ENCODE results near the gene PCK1. TPM values are rescaled to one million over a fixed set of nuclear protein-coding genes. Genes with fewer than 3 reads are reported as not detected.

PCK1 gene
- total and polyA plus RNA-seq, 2 of the 8 experiments (the other 6 are each of a cell fraction or from before 2014, with no cell fraction given) = not detected

- WGBS, 2 experiments (ENCODE audit: extremely low coverage in 1 of 2, insufficient coverage in 1 of 2, insufficient read length in 1 of 2, insufficient replicate concordance in 2 of 2, low coverage in 1 of 2, low lambda C conversion rate in 2 of 2, missing lambda C conversion rate in 1 of 2) = 36% methylated on average over 17 of the region's 17 CpGs; no CpG with 5 or more reads in 1 of the 2 experiments
- Histone ChIP-seq H2AK5ac (ENCODE audit: low read depth, low read length) (no peak overlapping the region), H3K27ac (ENCODE audit: low read depth, low read length) (no peak overlapping the region)
- TF ChIP-seq TAF1 (IDR thresholded peaks at IDR 0.05; ENCODE audit: low read depth, low read length) (no peak), RAD21 (IDR thresholded peaks at IDR 0.05 in 1 of 2, conservative IDR thresholded peaks at IDR 0.05 in 1 of 2; ENCODE audit: low read depth in 2 of 2, low read length in 2 of 2) (peak; percentile 96 to 99), CTCF (IDR thresholded peaks at IDR 0.05; ENCODE audit: control extremely low read depth in 1 of 3, insufficient read depth in 1 of 3, low read depth in 1 of 3, low read length in 3 of 3) (peak; percentile 54 to 95 (median 80)), SIN3A (conservative IDR thresholded peaks at IDR 0.05 in 1 of 2, IDR thresholded peaks at IDR 0.05 in 1 of 2; ENCODE audit: low read depth in 1 of 2, low read length in 2 of 2) (no peak), KDM1A (IDR thresholded peaks at IDR 0.05; ENCODE audit: borderline replicate concordance, low read length) (no peak), NANOG (IDR thresholded peaks at IDR 0.05; ENCODE audit: insufficient read depth, low read depth, low read length, poor library complexity, severe bottlenecking) (no peak), TCF12 (IDR thresholded peaks at IDR 0.05; ENCODE audit: low read depth, low read length) (no peak)
Observed at GRCh38 chr20:57514273-57514751, 46.6 kb upstream of the PCK1 start.

More at GRCh38 chr20:57514273-57514751, 46.6 kb upstream of the PCK1 start:
- Histone ChIP-seq H3K23me2 (ENCODE audit: low read depth, low read length) (no peaks in the 10 kb centered on the region), H3K18ac (ENCODE audit: extremely low read depth, low read length) (no peak overlapping the region), H3K79me2 (ENCODE audit: control insufficient read depth in 1 of 2, insufficient read depth in 2 of 2, low read length in 2 of 2) (no peaks in the 10 kb centered on the region), H2BK15ac (ENCODE audit: low read length) (no peak overlapping the region), H3K23ac (ENCODE audit: insufficient read length) (no peak overlapping the region), H3K4me3 (ENCODE audit: extremely low read depth in 1 of 4, insufficient read depth in 2 of 4, low read depth in 3 of 4, low read length in 4 of 4) (no peak overlapping the region), H3K4me1 (replicated peaks in 1 of 4; ENCODE audit: control insufficient read depth in 3 of 4, insufficient read depth in 4 of 4, low read length in 3 of 4) (peaks cover 2 to 11% (median 3%) of the 10 kb centered on the region in 4 experiments; a peak in 5 of 7 replicates), H3K4me2 (ENCODE audit: insufficient read depth in 1 of 2, low read depth in 2 of 2, low read length in 2 of 2) (no peak overlapping the region), H3K14ac (ENCODE audit: insufficient read length) (no peak overlapping the region), H2BK120ac (replicated peaks; ENCODE audit: low read depth, low read length) (no peak overlapping the region), H2BK12ac (ENCODE audit: low read depth, low read length) (no peak overlapping the region), H3K9ac (replicated peaks in 1 of 4; ENCODE audit: extremely low read depth in 1 of 4, low read depth in 3 of 4, low read length in 3 of 4) (no peak overlapping the region), H2AFZ (ENCODE audit: low read length) (no peak overlapping the region), H4K91ac (replicated peaks; ENCODE audit: insufficient read length, low read length) (no peak overlapping the region), H4K20me1 (replicated peaks in 1 of 2; ENCODE audit: control insufficient read depth in 1 of 2, insufficient read depth in 2 of 2, low read length in 2 of 2) (no peaks in the 10 kb centered on the region), H3K27me3 (replicated peaks in 1 of 4; ENCODE audit: control insufficient read depth in 3 of 4, extremely low read depth in 1 of 4, insufficient read depth in 3 of 4, low read length in 3 of 4) (no peaks in the 10 kb centered on the region), H4K5ac (ENCODE audit: insufficient read length, low read depth, low read length) (no peak overlapping the region), H3K36me3 (ENCODE audit: control insufficient read depth in 2 of 4, insufficient read depth in 4 of 4, low read length in 3 of 4) (no peaks in the 10 kb centered on the region), H3K79me1 (ENCODE audit: low read depth, low read length) (no peaks in the 10 kb centered on the region), H4K8ac (ENCODE audit: extremely low read depth, insufficient read depth, low read length) (no peak overlapping the region), H3K56ac (replicated peaks; ENCODE audit: insufficient read length, low read depth, low read length) (no peak overlapping the region), H3K9me3 (ENCODE audit: insufficient read depth in 2 of 2, low read depth in 1 of 2, low read length in 1 of 2) (no peaks in the 10 kb centered on the region), H3K4ac (replicated peaks; ENCODE audit: insufficient read length, low read depth, low read length) (no peak overlapping the region), H2BK5ac (ENCODE audit: low read depth, low read length) (no peak overlapping the region), H2BK20ac (ENCODE audit: low read length) (no peak overlapping the region)
- peak; percentile 55 for FAIRE-seq
- DNase-seq (ENCODE audit: low read depth in 1 of 2, low spot score in 2 of 2) = peak in 1 of 2 experiments; percentile 71
- ChIA-PET CTCF (ENCODE audit: partially characterized antibody) (interaction anchor here (0.7 to 12.4 kb wide), 22 partner anchors 9 to 700 kb away, joined by 3 to 194 read pairs (median 5); no protein-coding TSS in a partner anchor), POLR2A (ENCODE audit: partially characterized antibody) (no interaction called here)

Data from H1 (cell line).